ENCODE measurements around the gene RASSF3. TPM values are rescaled to one million over a fixed set of nuclear protein-coding genes. Genes with fewer than 3 reads are reported as not detected.
"Not testable (repeated sequence)": the region's sequence is repeated elsewhere in the genome, so short reads cannot be mapped to it uniquely, and the experiment has no call there.

Gene RASSF3
- total RNA-seq, 2 experiments from 2014 or later: 45.5 to 61.5 TPM

- Mint-ChIP-seq H3K27me3 (no peaks in the 10 kb centered on the region), H3K9me3 (ENCODE audit: low read depth) (no peaks in the 10 kb centered on the region), H3K36me3 (peaks cover 16% of the 10 kb centered on the region), H3K4me3 (peak overlapping the region; percentile 68), H3K27ac (peak overlapping the region; percentile 80), H3K4me1 (peaks cover 32% of the 10 kb centered on the region)
- peak; percentile 35 for DNase-seq
- ATAC-seq: peak; percentile 39
- CTCF ChIA-PET: interaction anchor here (1.2 to 1.3 kb wide), 2 partner anchors 16 to 37 kb away, joined by 3 to 4 read pairs; no protein-coding TSS in a partner anchor
These were observed 15.2 kb downstream of the RASSF3 start for GRCh38 chr12:64625243-64626077.

- H3K4me3 Mint-ChIP-seq; H3K27me3 Mint-ChIP-seq; ATAC-seq; H3K27ac Mint-ChIP-seq; H3K9me3 Mint-ChIP-seq (ENCODE audit: low read depth); DNase-seq: not testable (repeated sequence)
- H3K36me3 Mint-ChIP-seq: peaks cover 26% of the 10 kb centered on the region
- H3K4me1 Mint-ChIP-seq: peaks cover 37% of the 10 kb centered on the region
- CTCF ChIA-PET: interaction anchor here (0.9 to 1.6 kb wide), 2 partner anchors 9 to 41 kb away, joined by 4 read pairs; no protein-coding TSS in a partner anchor
These were observed 16.3 kb downstream of the RASSF3 start for GRCh38 chr12:64626588-64626987.

GRCh38 chr12:64627771-64628170 is 17.5 kb downstream of the RASSF3 start:
- no peak for DNase-seq
- CTCF ChIA-PET: interaction anchor here (0.9 to 1.6 kb wide), 2 partner anchors 10 to 40 kb away, joined by 4 read pairs; no protein-coding TSS in a partner anchor
- ATAC-seq: no peak
- peaks cover 8% of the 10 kb centered on the region for H3K9me3 Mint-ChIP-seq (ENCODE audit: low read depth)
- H3K27me3 Mint-ChIP-seq: no peaks in the 10 kb centered on the region
- peaks cover 42% of the 10 kb centered on the region for H3K4me1 Mint-ChIP-seq
- no peak overlapping the region for H3K4me3 Mint-ChIP-seq
- H3K27ac Mint-ChIP-seq: no peak overlapping the region
- H3K36me3 Mint-ChIP-seq: peaks cover 35% of the 10 kb centered on the region

- H3K36me3 Mint-ChIP-seq: peaks cover 56% of the 10 kb centered on the region
These were observed 20.9 kb downstream of the RASSF3 start for GRCh38 chr12:64631197-64631596.

GRCh38 chr12:64633011-64633939 is 23.0 kb downstream of the RASSF3 start:
- Mint-ChIP-seq H3K9me3 (ENCODE audit: low read depth) (peaks cover 8% of the 10 kb centered on the region), H3K27ac (peak overlapping the region; percentile 59), H3K27me3 (no peaks in the 10 kb centered on the region), H3K4me3 (no peak overlapping the region), H3K36me3 (peaks cover 58% of the 10 kb centered on the region), H3K4me1 (peaks cover 42% of the 10 kb centered on the region)
- ATAC-seq (no peak), DNase-seq (no peak)
- CTCF ChIA-PET: interaction anchor here (1.7 kb wide), 1 partner anchor 16 kb away, joined by 6 read pairs; no protein-coding TSS in a partner anchor

More at GRCh38 chr12:64631197-64631596, 20.9 kb downstream of the RASSF3 start:
- H3K27me3 Mint-ChIP-seq: no peaks in the 10 kb centered on the region
- CTCF ChIA-PET: no interaction called here
- H3K9me3 Mint-ChIP-seq (ENCODE audit: low read depth): peaks cover 8% of the 10 kb centered on the region
- H3K27ac Mint-ChIP-seq: no peak overlapping the region
- ATAC-seq (no peak), DNase-seq (no peak)
- peaks cover 42% of the 10 kb centered on the region for H3K4me1 Mint-ChIP-seq
- no peak overlapping the region for H3K4me3 Mint-ChIP-seq

GRCh38 chr12:64633940-64634337 is 23.6 kb downstream of the RASSF3 start:
- Mint-ChIP-seq H3K9me3 (ENCODE audit: low read depth) (peaks cover 8% of the 10 kb centered on the region), H3K27ac (peak overlapping the region; percentile 59), H3K36me3 (peaks cover 59% of the 10 kb centered on the region), H3K27me3 (no peaks in the 10 kb centered on the region), H3K4me1 (peaks cover 46% of the 10 kb centered on the region), H3K4me3 (no peak overlapping the region)
- CTCF ChIA-PET: interaction anchor here (1.7 kb wide), 1 partner anchor 17 kb away, joined by 6 read pairs; no protein-coding TSS in a partner anchor
- ATAC-seq: peak; percentile 57
- no peak for DNase-seq

- Mint-ChIP-seq H3K4me1 (peaks cover 46% of the 10 kb centered on the region), H3K4me3 (no peak overlapping the region), H3K27me3 (no peaks in the 10 kb centered on the region), H3K27ac (no peak overlapping the region), H3K36me3 (peaks cover 57% of the 10 kb centered on the region), H3K9me3 (ENCODE audit: low read depth) (peaks cover 8% of the 10 kb centered on the region)
- no peak for DNase-seq
- CTCF ChIA-PET: interaction anchor here (0.6 to 1.5 kb wide), 2 partner anchors 22 to 85 kb away, joined by 3 read pairs; no protein-coding TSS in a partner anchor
- no peak for ATAC-seq
These were observed 24.3 kb downstream of the RASSF3 start for GRCh38 chr12:64634508-64635092.

GRCh38 chr12:64635356-64635998 is 25.2 kb downstream of the RASSF3 start:
- CTCF ChIA-PET: interaction anchor here (1.5 kb wide), 1 partner anchor 86 kb away, joined by 3 read pairs; no protein-coding TSS in a partner anchor
- Mint-ChIP-seq H3K4me1 (peaks cover 48% of the 10 kb centered on the region), H3K9me3 (ENCODE audit: low read depth) (peaks cover 8% of the 10 kb centered on the region), H3K27ac (no peak overlapping the region), H3K36me3 (peaks cover 54% of the 10 kb centered on the region), H3K4me3 (no peak overlapping the region), H3K27me3 (no peaks in the 10 kb centered on the region)
- no peak for DNase-seq
- peak; percentile 23 for ATAC-seq

GRCh38 chr12:64636856-64637255 is 26.6 kb downstream of the RASSF3 start:
- Mint-ChIP-seq H3K27me3 (no peaks in the 10 kb centered on the region), H3K4me3 (no peak overlapping the region), H3K4me1 (peaks cover 40% of the 10 kb centered on the region), H3K27ac (no peak overlapping the region), H3K9me3 (ENCODE audit: low read depth) (peaks cover 7% of the 10 kb centered on the region), H3K36me3 (peaks cover 40% of the 10 kb centered on the region)
- CTCF ChIA-PET: interaction anchor here (1.0 kb wide), 1 partner anchor 89 kb away, joined by 3 read pairs; no protein-coding TSS in a partner anchor
- ATAC-seq: no peak
- DNase-seq: no peak

GRCh38 chr12:64639466-64639865 is 29.2 kb downstream of the RASSF3 start:
- ATAC-seq: no peak
- no peaks in the 10 kb centered on the region for H3K27me3 Mint-ChIP-seq
- H3K9me3 Mint-ChIP-seq (ENCODE audit: low read depth): no peaks in the 10 kb centered on the region
- no peak for DNase-seq
- peaks cover 23% of the 10 kb centered on the region for H3K36me3 Mint-ChIP-seq
- no peak overlapping the region for H3K27ac Mint-ChIP-seq
- CTCF ChIA-PET: no interaction called here
- H3K4me1 Mint-ChIP-seq: peaks cover 28% of the 10 kb centered on the region
- H3K4me3 Mint-ChIP-seq: no peak overlapping the region

- no peaks in the 10 kb centered on the region for H3K27me3 Mint-ChIP-seq
- DNase-seq: no peak
- ATAC-seq: no peak
- peaks cover 6% of the 10 kb centered on the region for H3K36me3 Mint-ChIP-seq
- no peak overlapping the region for H3K27ac Mint-ChIP-seq
- CTCF ChIA-PET: no interaction called here
- no peaks in the 10 kb centered on the region for H3K9me3 Mint-ChIP-seq (ENCODE audit: low read depth)
- H3K4me1 Mint-ChIP-seq: peaks cover 21% of the 10 kb centered on the region
- H3K4me3 Mint-ChIP-seq: no peak overlapping the region
These were observed 36.0 kb downstream of the RASSF3 start for GRCh38 chr12:64646318-64646717.

GRCh38 chr12:64649487-64649886 is 39.2 kb downstream of the RASSF3 start:
- DNase-seq: no peak
- CTCF ChIA-PET: interaction anchor here (1.2 to 1.3 kb wide), 2 partner anchors 30 to 48 kb away, joined by 3 to 6 read pairs; no protein-coding TSS in a partner anchor
- Mint-ChIP-seq H3K9me3 (ENCODE audit: low read depth) (no peaks in the 10 kb centered on the region), H3K4me1 (peaks cover 19% of the 10 kb centered on the region), H3K36me3 (peaks cover 1% of the 10 kb centered on the region), H3K4me3 (no peak overlapping the region), H3K27me3 (no peaks in the 10 kb centered on the region), H3K27ac (no peak overlapping the region)
- no peak for ATAC-seq
